LNCaP clone FGC (cell line): ENCODE data around the gene GLE1.

Experiments used
- DNase-seq: peaks from one replicate; pipeline ENCODE4 v3.0.0-alpha.2; 2011; ENCODE audit warnings: low read depth
- H3K4me3 ChIP-seq: 2 replicates; pipeline ENCODE4 v1.5.1; 2011; ENCODE audit warnings: mild to moderate bottlenecking, low read depth, low read length, control low read depth
- CTCF ChIP-seq: IDR thresholded peaks from 2 replicates; pipeline ENCODE4 v1.5.1; 2012; ENCODE audit warnings: mild to moderate bottlenecking; ENCODE audit not compliant: control insufficient read depth, insufficient read depth; ENCODE audit errors: extremely low read depth

GLE1 gene

GRCh38 chr9:128504485-128505413, at the start of gene GLE1:
TSS of gene GLE1 (plus strand) at chr9:128504719. CDS start at chr9:128504806, 87 bp downstream.
- DNase-seq = peak; percentile 63
- TF ChIP-seq CTCF = no peak
- H3K4me3 ChIP-seq = peak within 1 kb of the TSS; percentile 95

- TF ChIP-seq CTCF = no peak
- H3K4me3 ChIP-seq = no peak overlapping the region
- no peak for DNase-seq
These were observed 49.5 kb upstream of the GLE1 start for GRCh38 chr9:128454991-128455390.

- H3K4me3 ChIP-seq = peak within 1 kb of the TSS; percentile 89
- no peak for TF ChIP-seq CTCF
- peak; percentile 80 for DNase-seq
These were observed 48.5 kb upstream of the GLE1 start, which contains the start of gene ODF2 for GRCh38 chr9:128455849-128456612. TSS of gene ODF2 (plus strand) at chr9:128456006. CDS start at chr9:128456092, 86 bp downstream.

GRCh38 chr9:128456613-128457061, 47.9 kb upstream of the GLE1 start:
- H3K4me3 ChIP-seq = peak overlapping the region; percentile 89
- no peak for TF ChIP-seq CTCF
- DNase-seq = no peak

- no peak for DNase-seq
- peak overlapping the region; percentile 89 for H3K4me3 ChIP-seq
- no peak for TF ChIP-seq CTCF
These were observed 47.3 kb upstream of the GLE1 start for GRCh38 chr9:128457207-128457606.

- DNase-seq = no peak
- TF ChIP-seq CTCF = no peak
- no peak overlapping the region for H3K4me3 ChIP-seq
These were observed 45.5 kb upstream of the GLE1 start for GRCh38 chr9:128459011-128459410.
